T-helper 1 cell treated with Interleukin-12 subunit alpha and Interleukin-12 subunit beta and Interleukin-4 antibody, amounts not matched to agents 30 ng/mL and 1 ng/mL, for 36 hours (primary cell): ENCODE results near the gene GFRA1. TPM values are rescaled to one million over a fixed set of nuclear protein-coding genes. Genes with fewer than 3 reads are reported as not detected.

ENCODE experiments used
- total RNA-seq: library from RNA; stranded (reverse); gene quantifications from 2 replicates; pipeline ENCODE4 v1.2.3, GENCODE V29; 2022

The GFRA1 gene
- total RNA-seq, 1 donor from 2014 or later: not detected

Other genes starting within 250 kb of the GFRA1 start
- gene CCDC172, start 51.2 kb upstream of the GFRA1 start, total RNA-seq: not detected in 2 replicates
- gene PNLIPRP3, start 154.6 kb upstream of the GFRA1 start, total RNA-seq: not detected in 2 replicates